HL-60 (cell line): Measurements from ENCODE around the gene DEFB118.

Source experiments
- DNase-seq, 2 experiments: peaks; one replicate each; pipeline ENCODE4 v3.0.0-alpha.2; 2010 to 2020; ENCODE audit warnings: low read depth in 1 of 2, low spot score in 1 of 2
- H3K27ac ChIP-seq: fragments of 250-450 bp; sonication (Bioruptor Pico); replicated peaks from 2 replicates; pipeline ENCODE4 v1.5.1; 2020; ENCODE audit warnings: mild to moderate bottlenecking, moderate library complexity
- H3K27me3 ChIP-seq: fragments of 250-450 bp; sonication (Bioruptor Pico); 2 replicates; pipeline ENCODE4 v1.5.1; 2021; ENCODE audit warnings: mild to moderate bottlenecking, moderate library complexity; ENCODE audit not compliant: insufficient read depth, poor library complexity, severe bottlenecking
- H3K4me3 ChIP-seq: replicated peaks from 2 replicates; pipeline ENCODE4 v1.5.1; 2011; ENCODE audit warnings: mild to moderate bottlenecking, control low read depth, low read length; ENCODE audit not compliant: insufficient read depth
- CTCF ChIP-seq: IDR thresholded peaks from one replicate; pipeline ENCODE4 v1.5.1; 2011; ENCODE audit warnings: low read length, control low read depth, inconsistent platforms; ENCODE audit not compliant: insufficient read depth
- GABPA ChIP-seq: IDR thresholded peaks from 2 replicates; pipeline ENCODE4 v1.6.1; 2012; ENCODE audit warnings: low read depth
- POLR2AphosphoS5 ChIP-seq: IDR thresholded peaks from 2 replicates; pipeline ENCODE4 v1.6.1; 2012; ENCODE audit warnings: low read depth
- REST ChIP-seq: IDR thresholded peaks from 2 replicates; pipeline ENCODE4 v1.6.1; 2012; ENCODE audit warnings: low read depth; ENCODE audit not compliant: insufficient replicate concordance
- SPI1 ChIP-seq: IDR thresholded peaks from 2 replicates; pipeline ENCODE4 v1.6.1; 2012; ENCODE audit warnings: low read depth, mild to moderate bottlenecking, borderline replicate concordance

Gene DEFB118

DNA sequence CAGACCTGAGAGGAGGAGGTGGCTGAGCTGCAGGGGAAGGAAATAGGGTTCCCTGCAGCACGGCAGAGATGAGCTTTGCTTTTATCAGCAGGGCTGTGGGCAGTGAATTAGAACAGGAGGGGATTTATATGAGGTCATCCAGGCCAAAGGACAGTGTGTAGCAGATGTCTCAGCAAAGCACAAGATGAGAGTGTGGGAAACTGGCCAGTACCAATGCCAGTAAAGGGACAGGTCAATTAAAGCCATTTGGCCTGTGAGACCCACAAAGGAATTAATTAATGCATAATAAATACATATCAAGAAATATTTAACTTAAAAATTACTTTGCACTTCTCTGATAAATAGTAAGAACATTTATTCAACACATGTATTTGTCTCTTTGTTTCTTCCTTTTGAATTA is 22.1 kb downstream of the DEFB118 start, which contains the start of gene DEFB119:
TSS of gene DEFB119 (minus strand) at position 101 of the 400 bp plus-strand sequence. CDS start 107 bp downstream, outside the sequence.
- Histone ChIP-seq H3K4me3 (no peak within 1 kb of the TSS), H3K27ac (no peak within 1 kb of the TSS), H3K27me3 (no peaks in the 10 kb centered on the region)
- no peak for DNase-seq
- TF ChIP-seq SPI1 (no peak), CTCF (no peak), REST (no peak), POLR2AphosphoS5 (no peak), GABPA (no peak)

GRCh38 chr20:31392836-31393235 is 24.4 kb downstream of the DEFB118 start:
- no peak overlapping the region for H3K27ac ChIP-seq
- no peak for TF ChIP-seq SPI1
- no peak for TF ChIP-seq GABPA
- TF ChIP-seq REST = no peak
- no peak for TF ChIP-seq CTCF
- no peak for TF ChIP-seq POLR2AphosphoS5
- no peak for DNase-seq
- no peaks in the 10 kb centered on the region for H3K27me3 ChIP-seq
- H3K4me3 ChIP-seq = no peak overlapping the region

- Histone ChIP-seq H3K4me3 (no peak overlapping the region), H3K27ac (no peak overlapping the region), H3K27me3 (no peaks in the 10 kb centered on the region)
- TF ChIP-seq REST (no peak), SPI1 (no peak), POLR2AphosphoS5 (no peak), GABPA (no peak), CTCF (no peak)
- DNase-seq = no peak
Measured at GRCh38 chr20:31394900-31395299, 26.5 kb downstream of the DEFB118 start.
